AG04449 (cell line): ENCODE results near the gene ATP1A3.

Experiments
- CTCF ChIA-PET: fragments of 350-600 bp; formaldehyde crosslinking; extraction: SDS; loops from one replicate; lab custom pipeline; 2021; ENCODE audit warnings: antibody characterized with exemption; lab: Yijun Ruan, JAX
- POLR2A ChIA-PET: fragments of 400-600, 350-600 bp; formaldehyde crosslinking; extraction: SDS; loops from one replicate; lab custom pipeline; 2020; ENCODE audit warnings: antibody characterized with exemption, inconsistent platforms; lab: Yijun Ruan, JAX
- DNase-seq: peaks from one replicate; pipeline ENCODE4 v3.0.0-alpha.2; 2010; ENCODE audit warnings: low read depth, low spot score
- H3K4me3 ChIP-seq: 2 replicates; pipeline ENCODE4 v1.5.1; 2011; ENCODE audit warnings: low read depth, mild to moderate bottlenecking, control low read depth, low read length
- TF ChIP-seq, protein P1 (sequence below): IDR thresholded peaks from one replicate; pipeline ENCODE4 v1.5.1; 2011; ENCODE audit warnings: mild to moderate bottlenecking, moderate library complexity, low read length, control low read depth, inconsistent platforms; ENCODE audit not compliant: insufficient read depth; ENCODE audit errors: missing control alignments

ATP1A3 gene

DNA sequence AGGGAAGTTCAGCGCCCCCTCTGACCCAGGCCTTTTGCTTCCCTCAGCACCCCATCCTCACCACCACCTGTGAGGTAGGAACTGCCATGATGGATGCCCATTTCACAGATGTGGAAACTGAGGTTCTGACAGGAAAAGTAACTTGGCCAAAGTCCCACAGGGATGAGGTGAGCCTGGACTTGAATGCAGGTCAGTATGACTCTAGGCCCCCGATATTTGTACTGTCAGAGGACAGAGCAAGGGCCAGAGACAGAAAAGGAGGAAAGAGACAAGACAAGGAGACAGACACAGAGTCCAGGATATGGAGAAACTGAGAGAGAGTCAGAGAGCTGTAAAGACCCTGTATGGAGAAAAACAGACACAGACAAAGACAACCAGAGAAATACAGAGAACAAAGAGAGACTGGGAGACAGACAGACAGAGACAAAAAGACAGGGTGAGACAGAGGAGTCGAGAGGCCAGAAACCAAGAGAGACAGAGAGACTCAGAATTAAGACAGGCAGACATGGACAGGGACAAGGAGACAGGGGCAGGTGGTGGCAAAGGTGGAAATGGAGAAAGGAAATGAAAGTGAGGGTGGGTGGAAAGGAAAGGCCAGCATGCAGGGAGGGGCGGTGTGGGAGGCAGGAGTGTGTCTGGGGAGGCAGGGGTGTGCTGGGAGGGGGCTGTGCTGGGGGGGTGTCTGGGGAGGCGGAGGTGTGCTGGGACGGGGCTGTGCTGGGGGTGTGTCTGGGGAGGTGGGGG, 70.8 kb downstream of the ATP1A3 start:
- DNase-seq = no peak
- TF ChIP-seq, protein P1, sequence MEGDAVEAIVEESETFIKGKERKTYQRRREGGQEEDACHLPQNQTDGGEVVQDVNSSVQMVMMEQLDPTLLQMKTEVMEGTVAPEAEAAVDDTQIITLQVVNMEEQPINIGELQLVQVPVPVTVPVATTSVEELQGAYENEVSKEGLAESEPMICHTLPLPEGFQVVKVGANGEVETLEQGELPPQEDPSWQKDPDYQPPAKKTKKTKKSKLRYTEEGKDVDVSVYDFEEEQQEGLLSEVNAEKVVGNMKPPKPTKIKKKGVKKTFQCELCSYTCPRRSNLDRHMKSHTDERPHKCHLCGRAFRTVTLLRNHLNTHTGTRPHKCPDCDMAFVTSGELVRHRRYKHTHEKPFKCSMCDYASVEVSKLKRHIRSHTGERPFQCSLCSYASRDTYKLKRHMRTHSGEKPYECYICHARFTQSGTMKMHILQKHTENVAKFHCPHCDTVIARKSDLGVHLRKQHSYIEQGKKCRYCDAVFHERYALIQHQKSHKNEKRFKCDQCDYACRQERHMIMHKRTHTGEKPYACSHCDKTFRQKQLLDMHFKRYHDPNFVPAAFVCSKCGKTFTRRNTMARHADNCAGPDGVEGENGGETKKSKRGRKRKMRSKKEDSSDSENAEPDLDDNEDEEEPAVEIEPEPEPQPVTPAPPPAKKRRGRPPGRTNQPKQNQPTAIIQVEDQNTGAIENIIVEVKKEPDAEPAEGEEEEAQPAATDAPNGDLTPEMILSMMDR = no peak
- CTCF ChIA-PET = no interaction called here
- POLR2A ChIA-PET = no interaction called here
- no peak overlapping the region for H3K4me3 ChIP-seq

DNA sequence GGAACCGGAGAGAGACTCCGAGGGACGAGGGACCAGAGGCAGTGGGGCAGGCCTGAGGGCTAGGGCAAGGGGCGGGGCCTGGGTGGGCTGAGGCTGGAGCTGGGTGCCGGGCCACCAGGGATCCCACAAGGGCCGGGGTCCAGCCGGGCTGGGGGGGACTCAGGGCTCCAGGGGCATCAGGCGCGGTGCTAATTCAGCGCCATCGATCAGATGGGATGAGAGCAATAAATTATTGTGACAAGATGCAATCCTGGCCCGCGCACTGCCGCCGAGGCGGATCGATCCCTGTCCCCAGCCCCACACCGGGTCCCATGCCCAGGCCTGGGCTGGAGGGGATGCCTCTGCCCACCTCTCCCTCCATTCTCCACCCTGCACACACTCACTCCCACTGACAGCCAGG, 71.4 kb downstream of the ATP1A3 start:
- DNase-seq = no peak
- ChIA-PET POLR2A (no interaction called here), CTCF (interaction anchor here (1.2 kb wide), 1 partner anchor 12 kb away, joined by 5 read pairs; no protein-coding TSS in a partner anchor)
- TF ChIP-seq, protein P1 = no peak
- H3K4me3 ChIP-seq = no peak overlapping the region

DNA sequence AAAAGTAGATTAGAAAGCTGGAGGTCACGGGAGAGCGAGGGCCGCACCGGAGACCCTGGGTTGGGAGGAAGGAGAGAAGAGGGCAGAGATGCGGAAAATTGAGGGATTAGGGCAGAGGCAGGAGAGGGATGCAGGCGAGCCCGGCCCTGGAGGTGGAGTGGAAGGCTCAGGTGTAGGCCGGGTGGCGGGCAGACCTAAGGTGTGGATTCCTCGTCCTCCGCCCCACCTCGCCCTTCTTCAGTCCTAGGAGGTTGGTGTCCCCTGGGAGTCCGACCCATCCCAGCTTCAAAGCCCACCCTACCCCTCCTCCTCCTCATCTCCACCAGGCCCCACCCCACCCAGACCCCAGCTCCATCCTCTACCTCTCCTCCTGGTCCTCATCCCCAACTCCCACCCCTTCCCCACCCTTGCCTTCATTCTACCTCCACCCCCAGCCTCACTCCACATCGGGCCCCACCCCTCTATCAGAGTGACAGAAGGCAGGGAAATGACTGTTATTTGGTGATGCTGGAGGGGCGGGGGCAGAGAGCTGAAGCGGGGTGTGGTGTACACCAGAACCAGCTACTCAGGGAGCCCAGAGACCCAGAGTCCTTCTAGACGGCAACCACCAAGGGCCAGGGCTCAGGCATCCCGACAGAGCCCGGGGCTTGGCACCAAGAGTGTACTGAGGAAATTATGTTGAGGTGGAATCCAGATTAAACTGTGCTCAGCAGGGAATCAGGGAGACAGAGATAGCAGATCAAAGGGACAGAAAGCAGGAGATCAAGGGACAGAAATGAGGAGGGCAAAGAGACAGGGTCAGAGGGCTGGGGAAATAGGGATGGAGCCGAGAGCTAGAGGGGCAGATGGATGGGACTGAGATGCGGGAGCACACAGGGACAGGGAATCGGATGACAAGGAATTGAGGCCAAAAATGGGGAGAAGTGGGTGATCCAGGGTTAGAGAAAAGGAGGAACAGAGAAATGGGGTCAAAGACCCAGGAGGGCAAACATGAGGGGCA, 72.2 kb downstream of the ATP1A3 start:
- ChIA-PET CTCF (interaction anchor here (1.2 kb wide), 1 partner anchor 12 kb away, joined by 5 read pairs; no protein-coding TSS in a partner anchor), POLR2A (no interaction called here)
- DNase-seq = no peak
- TF ChIP-seq, protein P1 = no peak
- no peak overlapping the region for H3K4me3 ChIP-seq

DNA sequence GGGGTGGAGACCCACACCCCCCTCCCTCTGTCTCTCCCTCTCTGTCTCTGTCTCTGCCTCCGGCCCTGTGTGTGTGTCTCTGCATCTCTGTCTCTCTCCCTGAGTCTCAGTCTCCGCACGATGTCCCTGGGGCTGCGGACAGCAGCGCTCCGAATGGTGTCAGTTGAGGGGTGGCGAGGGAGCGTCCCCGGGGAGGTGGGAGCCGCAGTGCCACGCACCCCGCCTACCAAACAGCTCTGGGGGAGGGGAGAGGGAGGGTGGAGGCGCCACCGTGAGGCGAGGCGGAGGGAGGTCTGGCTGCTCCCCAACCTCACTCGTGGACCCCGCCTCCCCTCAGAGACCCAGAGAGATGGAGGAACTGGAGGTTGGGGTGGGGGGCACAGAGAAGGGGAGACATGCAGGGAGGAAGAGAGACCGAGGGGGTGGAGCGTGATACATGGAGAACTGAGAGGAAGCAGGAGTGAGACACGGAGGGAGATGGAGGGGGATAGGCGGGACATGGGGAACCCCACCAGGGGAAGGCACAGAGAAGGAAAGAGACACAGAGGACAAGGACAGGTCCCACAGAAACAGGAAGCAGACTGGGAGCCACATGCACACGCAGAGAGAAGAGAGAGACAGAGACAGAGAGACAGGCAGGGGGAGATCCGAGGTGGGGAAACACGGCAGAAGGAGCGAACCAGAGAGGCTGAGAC, 73.0 kb downstream of the ATP1A3 start:
- no peak overlapping the region for H3K4me3 ChIP-seq
- CTCF ChIA-PET = interaction anchor here (1.2 kb wide), 1 partner anchor 13 kb away, joined by 5 read pairs; no protein-coding TSS in a partner anchor
- no peak for DNase-seq
- POLR2A ChIA-PET = no interaction called here
- TF ChIP-seq, protein P1 = no peak

DNA sequence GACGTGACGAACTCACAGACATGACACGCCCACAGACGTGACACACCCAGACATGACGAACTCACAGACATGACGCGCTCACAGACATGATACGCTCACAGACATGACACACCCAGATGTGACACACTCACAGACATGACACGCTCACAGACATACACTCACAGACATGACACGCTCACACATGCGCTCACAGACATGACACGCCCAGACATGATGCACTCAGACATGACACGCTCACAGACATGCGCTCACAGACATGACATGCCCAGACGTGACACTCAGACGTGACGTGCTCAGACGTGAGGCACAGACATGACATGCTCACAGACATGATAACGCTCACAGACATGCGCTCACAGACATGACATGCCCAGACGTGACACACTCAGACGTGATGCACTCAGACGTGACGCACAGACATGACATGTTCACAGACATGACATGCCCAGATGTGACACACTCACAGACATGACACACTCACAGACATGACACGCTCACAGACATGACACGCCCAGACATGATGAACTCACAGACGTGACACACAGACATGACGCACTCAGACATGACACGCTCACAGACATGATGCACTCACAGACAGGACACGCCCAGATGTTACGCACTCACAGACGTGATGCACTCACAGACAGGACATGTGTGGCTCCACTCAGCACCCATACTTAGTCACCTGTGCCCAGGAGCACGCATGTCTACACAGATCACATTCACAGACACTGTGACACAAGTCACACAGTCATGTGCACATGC, 73.9 kb downstream of the ATP1A3 start:
- ChIA-PET POLR2A (no interaction called here), CTCF (interaction anchor here (1.2 to 1.5 kb wide), 2 partner anchors 15 to 17 kb away, joined by 4 to 5 read pairs; no protein-coding TSS in a partner anchor)
- DNase-seq = no peak
- no peak overlapping the region for H3K4me3 ChIP-seq
- TF ChIP-seq, protein P1 = no peak
